ENCODE results near the gene KLHL3.

Gene KLHL3

GRCh38 chr5:137689306-137689705, 46.6 kb downstream of the KLHL3 start:
- no peak for TF ChIP-seq CTCF (IDR thresholded peaks at IDR 0.05; ENCODE audit: insufficient read depth, low read length, missing control alignments)
- DNase-seq (ENCODE audit: low read depth, low spot score), result no peak
- ChIA-PET POLR2A (no interaction called here), CTCF (interaction anchor here (0.9 to 1.3 kb wide), 2 partner anchors 13 to 28 kb away, joined by 4 to 5 read pairs; no protein-coding TSS in a partner anchor)
- H3K4me3 ChIP-seq (ENCODE audit: low read depth, low read length), result no peak overlapping the region

- ChIA-PET POLR2A (no interaction called here), CTCF (interaction anchor here (0.9 to 1.3 kb wide), 2 partner anchors 12 to 28 kb away, joined by 4 to 5 read pairs; no protein-coding TSS in a partner anchor)
- no peak overlapping the region for H3K4me3 ChIP-seq (ENCODE audit: low read depth, low read length)
- no peak for TF ChIP-seq CTCF (IDR thresholded peaks at IDR 0.05; ENCODE audit: insufficient read depth, low read length, missing control alignments)
- DNase-seq (ENCODE audit: low read depth, low spot score), result no peak
Measured at GRCh38 chr5:137688210-137688840, 47.6 kb downstream of the KLHL3 start.

DNA sequence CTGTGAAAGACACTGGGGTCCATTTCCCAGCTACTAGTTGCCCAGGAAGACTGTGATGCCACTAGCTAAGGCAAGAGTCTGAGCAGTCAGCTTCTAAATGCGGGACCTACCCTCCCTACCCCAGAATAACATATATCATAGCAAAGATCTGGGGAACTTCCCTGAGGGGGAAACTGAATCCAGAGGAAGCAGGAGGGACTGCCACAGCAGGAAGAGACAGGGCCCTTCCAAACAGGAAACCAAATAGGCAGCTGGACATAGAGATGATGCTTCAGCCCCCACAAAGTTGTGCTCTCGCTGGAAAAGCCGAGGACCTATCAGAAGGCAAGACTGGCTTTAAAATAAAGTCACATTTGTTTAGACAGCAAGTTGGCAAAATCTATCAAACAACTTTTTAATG, 51.1 kb downstream of the KLHL3 start:
- ChIA-PET CTCF (interaction anchor here (0.7 to 3.2 kb wide), 4 partner anchors 13 to 95 kb away, joined by 3 to 26 read pairs (median 4); no protein-coding TSS in a partner anchor), POLR2A (no interaction called here)
- no peak overlapping the region for H3K4me3 ChIP-seq (ENCODE audit: low read depth, low read length)
- no peak for DNase-seq (ENCODE audit: low read depth, low spot score)
- TF ChIP-seq CTCF (IDR thresholded peaks at IDR 0.05; ENCODE audit: insufficient read depth, low read length, missing control alignments), result no peak

DNA sequence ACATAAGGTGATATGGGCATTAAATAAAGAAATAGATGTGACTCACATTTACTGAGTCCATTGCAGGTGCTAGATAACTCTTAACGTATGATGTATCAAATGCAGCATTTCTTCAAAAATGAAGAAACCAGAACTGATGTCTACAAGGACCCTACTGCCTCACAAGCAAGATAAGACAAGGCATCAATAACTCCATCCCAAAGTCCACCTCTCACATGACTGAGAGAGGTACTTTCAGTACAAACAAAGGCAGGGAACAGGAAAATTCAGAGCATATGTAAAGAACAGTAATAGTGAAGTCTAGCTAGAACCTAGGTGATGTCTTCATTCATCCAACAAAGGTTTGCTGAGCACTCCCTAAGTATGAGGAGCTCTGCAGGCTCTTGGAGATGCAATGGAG, 54.7 kb downstream of the KLHL3 start:
- ChIA-PET POLR2A (no interaction called here), CTCF (no interaction called here)
- DNase-seq (ENCODE audit: low read depth, low spot score), result no peak
- no peak for TF ChIP-seq CTCF (IDR thresholded peaks at IDR 0.05; ENCODE audit: insufficient read depth, low read length, missing control alignments)
- H3K4me3 ChIP-seq (ENCODE audit: low read depth, low read length), result no peak overlapping the region

DNA sequence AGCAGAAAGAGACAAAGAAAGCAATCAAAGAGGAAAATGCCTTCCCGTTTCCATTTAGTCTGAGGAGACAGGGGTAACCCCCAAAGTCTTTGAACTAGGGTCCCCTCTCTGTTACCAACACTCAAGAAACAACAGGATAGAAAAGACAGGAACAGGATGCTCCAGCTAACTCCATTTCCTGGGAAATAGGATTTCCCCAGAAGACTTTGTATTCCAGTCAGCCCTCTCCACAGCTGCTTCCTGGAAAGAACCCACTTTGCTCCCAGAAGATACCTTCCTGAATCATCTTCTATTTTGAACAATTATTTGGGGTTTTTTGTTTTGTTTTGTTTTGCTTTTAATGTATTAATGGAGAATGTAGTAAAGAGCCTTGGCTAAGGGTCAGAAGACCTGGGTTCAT, 56.0 kb downstream of the KLHL3 start:
- no peak overlapping the region for H3K4me3 ChIP-seq (ENCODE audit: low read depth, low read length)
- DNase-seq (ENCODE audit: low read depth, low spot score), result no peak
- ChIA-PET POLR2A (no interaction called here), CTCF (interaction anchor here (1.4 to 5.1 kb wide), 3 partner anchors 20 to 63 kb away, joined by 4 to 29 read pairs (median 5); no protein-coding TSS in a partner anchor)
- no peak for TF ChIP-seq CTCF (IDR thresholded peaks at IDR 0.05; ENCODE audit: insufficient read depth, low read length, missing control alignments)

GRCh38 chr5:137679195-137679594, 56.7 kb downstream of the KLHL3 start:
- no peak for TF ChIP-seq CTCF (IDR thresholded peaks at IDR 0.05; ENCODE audit: insufficient read depth, low read length, missing control alignments)
- no peak for DNase-seq (ENCODE audit: low read depth, low spot score)
- ChIA-PET POLR2A (no interaction called here), CTCF (interaction anchor here (1.4 to 5.1 kb wide), 3 partner anchors 19 to 64 kb away, joined by 4 to 29 read pairs (median 5); no protein-coding TSS in a partner anchor)
- no peak overlapping the region for H3K4me3 ChIP-seq (ENCODE audit: low read depth, low read length)
